ENCODE measurements around the gene ZGLP1. TPM values are rescaled to one million over a fixed set of nuclear protein-coding genes. Genes with fewer than 3 reads are reported as not detected.
A peak's percentile ranks its signal among the peaks of the same experiment; 100 is the strongest.

The ZGLP1 gene
- total RNA-seq, result 1 to 10 TPM in 5 of 6 experiments, under 1 TPM in 1; 0.62 to 4.4 (median 1.5) TPM
- long read RNA-seq, result 0 reads

- no peak within 1 kb of the TSS for H3K27ac ChIP-seq
- H3K36me3 ChIP-seq, result peaks cover 0 to 5% (median 0%) of the 10 kb centered on the region in 4 donors
- 90% methylated on average over 2 of the region's 24 CpGs for WGBS (ENCODE audit: insufficient coverage, low coverage, low lambda C conversion rate, missing lambda C conversion rate)
- DNase-seq (no peak), ATAC-seq (no peak)
- no peak within 1 kb of the TSS for H3K4me3 ChIP-seq
- TF ChIP-seq CTCF (IDR thresholded peaks at IDR 0.05) (no peak), POLR2A (IDR thresholded peaks at IDR 0.05) (no peak)
- no peaks in the 10 kb centered on the region for H3K4me1 ChIP-seq
- H3K27me3 ChIP-seq, result no peaks in the 10 kb centered on the region
- intact Hi-C loops (cut with DNase I), result no loop called here
- H3K9me3 ChIP-seq, result no peaks in the 10 kb centered on the region
Measured at GRCh38 chr19:10309423-10309822, at the start of gene ZGLP1. Gene ZGLP1 (minus strand): TSS chr19:10309815.

- no peak overlapping the region for H3K4me3 ChIP-seq
- intact Hi-C loops (cut with DNase I), result no loop called here
- TF ChIP-seq POLR2A (IDR thresholded peaks at IDR 0.05) (no peak), CTCF (IDR thresholded peaks at IDR 0.05) (no peak)
- no peaks in the 10 kb centered on the region for H3K27me3 ChIP-seq
- DNase-seq, result no peak
- H3K4me1 ChIP-seq, result peaks cover 0 to 17% (median 4%) of the 10 kb centered on the region in 4 donors
- no CpG with 5 or more reads among the region's 12 CpGs for WGBS (ENCODE audit: insufficient coverage, low coverage, low lambda C conversion rate, missing lambda C conversion rate)
- peaks cover 0 to 44% (median 10%) of the 10 kb centered on the region in 4 donors for H3K36me3 ChIP-seq
- ATAC-seq, result no peak
- no peak overlapping the region for H3K27ac ChIP-seq
- no peaks in the 10 kb centered on the region for H3K9me3 ChIP-seq
Measured at GRCh38 chr19:10356431-10356830, 46.8 kb upstream of the ZGLP1 start.

- Histone ChIP-seq H3K36me3 (peaks cover 0 to 38% (median 10%) of the 10 kb centered on the region in 4 donors), H3K27me3 (no peaks in the 10 kb centered on the region), H3K9me3 (no peaks in the 10 kb centered on the region), H3K27ac (peak overlapping the region in 2 of 3 donors; percentile 85 to 88), H3K4me1 (peaks cover 0 to 17% (median 4%) of the 10 kb centered on the region in 4 donors), H3K4me3 (peak overlapping the region; percentile 14 to 49 (median 41))
- no peak for TF ChIP-seq CTCF (IDR thresholded peaks at IDR 0.05)
- no CpG with 5 or more reads among the region's 32 CpGs for WGBS (ENCODE audit: insufficient coverage, low coverage, low lambda C conversion rate, missing lambda C conversion rate)
- peak; percentile 37 to 67 (median 53) for ATAC-seq
- intact Hi-C loops (cut with DNase I), result no loop called here
- peak; percentile 52 to 83 (median 68) for DNase-seq
Measured at GRCh38 chr19:10353793-10354391, 44.3 kb upstream of the ZGLP1 start.

- peak overlapping the region; percentile 28 to 88 (median 85) for H3K27ac ChIP-seq
- peak; percentile 81 to 92 (median 87) for ATAC-seq
- TF ChIP-seq POLR2A (IDR thresholded peaks at IDR 0.05) (no peak), CTCF (IDR thresholded peaks at IDR 0.05) (no peak)
- no peaks in the 10 kb centered on the region for H3K9me3 ChIP-seq
- peaks cover 0 to 32% (median 8%) of the 10 kb centered on the region in 4 donors for H3K36me3 ChIP-seq
- peak; percentile 83 to 96 (median 93) for DNase-seq
- peaks cover 0 to 17% (median 4%) of the 10 kb centered on the region in 4 donors for H3K4me1 ChIP-seq
- WGBS (ENCODE audit: insufficient coverage, low coverage, low lambda C conversion rate, missing lambda C conversion rate), result 43% methylated on average over 37 of the region's 63 CpGs
- peak overlapping the region; percentile 14 to 49 (median 41) for H3K4me3 ChIP-seq
- intact Hi-C loops (cut with DNase I), result no loop called here
- no peaks in the 10 kb centered on the region for H3K27me3 ChIP-seq
Measured at GRCh38 chr19:10352764-10353671, 43.4 kb upstream of the ZGLP1 start.
